Esophagus squamous epithelium (tissue), 5 donors: ENCODE results near the gene TBC1D9. TPM values are rescaled to one million over a fixed set of nuclear protein-coding genes. Genes with fewer than 3 reads are reported as not detected.

Experiments used
- DNase-seq: peaks from one replicate; lab custom pipeline; 2025; lab: John Stamatoyannopoulos, UW
- H3K27ac ChIP-seq, 4 donors: fragments of 200-600 bp; sonication (generic); one replicate each; pipeline ENCODE4 v1.5.1; 2016 to 2019; ENCODE audit warnings: mild to moderate bottlenecking in 1 of 4
- H3K27me3 ChIP-seq, 4 donors: fragments of 200-600 bp; sonication (generic); 1 replicate in 3 of 4; 2 replicates in 1 of 4; pipeline versions ENCODE4 v1.5.1 to v1.6.0; 2017 to 2021; ENCODE audit warnings: antibody characterized with exemption in 1 of 4
- H3K36me3 ChIP-seq, 3 donors: fragments of 200-600 bp; sonication (generic); one replicate each; pipeline ENCODE4 v1.5.1; 2016 to 2019
- H3K4me1 ChIP-seq, 3 donors: fragments of 200-600 bp; sonication (generic); one replicate each; pipeline ENCODE4 v1.5.1; 2017 to 2019
- H3K4me3 ChIP-seq, 4 donors: fragments of 200-600 bp; sonication (generic); 1 replicate in 3 of 4; 2 replicates in 1 of 4; pipeline ENCODE4 v1.5.1; 2016 to 2019; ENCODE audit warnings: mild to moderate bottlenecking in 2 of 4, moderate library complexity in 1 of 4
- H3K9me3 ChIP-seq, 3 donors: fragments of 200-600 bp; sonication (generic); one replicate each; pipeline ENCODE4 v1.5.1; 2016 to 2019
- CTCF ChIP-seq, 6 experiments: fragments of 450-650 bp in 4 of 6; fragments of 200-600 bp in 2 of 6; sonication (generic) in 2 of 6; IDR thresholded peaks; one replicate each; pipeline ENCODE4 v1.5.1; 2016 to 2019; ENCODE audit warnings: antibody characterized with exemption in 6 of 6, mild to moderate bottlenecking in 4 of 6, moderate library complexity in 4 of 6
- POLR2A ChIP-seq, 4 donors: fragments of 450-650 bp; IDR thresholded peaks; one replicate each; pipeline ENCODE4 v1.6.1; 2017; ENCODE audit warnings: antibody characterized with exemption in 4 of 4, mild to moderate bottlenecking in 4 of 4, moderate library complexity in 3 of 4
- WGBS, 2 donors: methylation state at CpG; one replicate each; pipeline ENCODE4 v1.1.5; 2018; 5-methylcytosine and 5-hydroxymethylcytosine counted together
- intact Hi-C: fragments of 100-400 bp; cut with DNase I; formaldehyde crosslinking; loops from one replicate; pipeline ENCODE4 v1.15.0; 2022
- total RNA-seq, 4 donors: library from RNA; depleted of rRNA; stranded (reverse); fragments of >200 nt; gene quantifications; one replicate each; pipeline ENCODE4 v1.1.0, GENCODE V29; 2016
- donor health status: DM: yes; HTN: yes; CAD: no.

Gene TBC1D9
- total RNA-seq, 4 donors from 2014 or later: 8.6 to 21.0 (median 11.5) TPM

GRCh38 chr4:140603286-140603685, 152.9 kb downstream of the TBC1D9 start:
- Histone ChIP-seq H3K4me1 (no peaks in the 10 kb centered on the region), H3K4me3 (no peak overlapping the region), H3K9me3 (no peaks in the 10 kb centered on the region), H3K27me3 (no peaks in the 10 kb centered on the region), H3K27ac (no peak overlapping the region), H3K36me3 (no peaks in the 10 kb centered on the region)
- intact Hi-C loops: loop anchor here (10.0 kb wide), 2 partner anchors 248 to 252 kb away; no protein-coding TSS in a partner anchor
- no CpG with 5 or more reads among the region's 2 CpGs for WGBS, 2 donors
- TF ChIP-seq CTCF (IDR thresholded peaks at IDR 0.05) (no peak), POLR2A (IDR thresholded peaks at IDR 0.05) (no peak)
- no peak for DNase-seq

- WGBS, 2 donors: 83 to 100% methylated on average over 1 to 2 of the region's 2 CpGs
- TF ChIP-seq CTCF (IDR thresholded peaks at IDR 0.05) (no peak), POLR2A (IDR thresholded peaks at IDR 0.05) (no peak)
- H3K4me3 ChIP-seq: no peak overlapping the region
- no peaks in the 10 kb centered on the region for H3K36me3 ChIP-seq
- no peak overlapping the region for H3K27ac ChIP-seq
- DNase-seq: no peak
- H3K9me3 ChIP-seq: no peaks in the 10 kb centered on the region
- no peaks in the 10 kb centered on the region for H3K4me1 ChIP-seq
- no peaks in the 10 kb centered on the region for H3K27me3 ChIP-seq
- intact Hi-C loops: loop anchor here (10.0 kb wide), 2 partner anchors 248 to 252 kb away; no protein-coding TSS in a partner anchor
These were observed 153.5 kb downstream of the TBC1D9 start for GRCh38 chr4:140602714-140603113.

DNA sequence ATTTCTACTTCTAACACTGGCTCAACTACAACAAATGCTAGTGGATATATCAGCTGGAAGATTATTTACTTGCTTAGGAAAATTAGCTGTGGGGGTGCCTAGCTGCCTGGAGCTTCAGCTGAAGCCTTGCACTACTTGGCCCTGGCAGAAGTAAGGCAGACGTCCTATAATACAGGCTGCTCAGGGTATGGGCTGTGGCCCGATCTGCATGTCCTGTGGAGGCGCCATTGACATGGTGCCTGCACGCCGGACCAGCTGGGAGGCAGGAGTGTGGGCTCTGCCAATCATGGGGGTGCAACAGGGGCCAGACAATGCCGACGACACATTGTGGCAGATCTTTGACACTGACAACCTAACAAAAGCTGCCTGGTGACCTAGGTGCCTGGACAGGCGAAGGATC, 155.8 kb downstream of the TBC1D9 start:
- 90 to 92% methylated on average over 1 to 5 of the region's 8 CpGs for WGBS, 2 donors
- Histone ChIP-seq H3K4me1 (no peaks in the 10 kb centered on the region), H3K27ac (no peak overlapping the region), H3K9me3 (no peaks in the 10 kb centered on the region), H3K4me3 (no peak overlapping the region), H3K27me3 (no peaks in the 10 kb centered on the region), H3K36me3 (no peaks in the 10 kb centered on the region)
- no peak for TF ChIP-seq POLR2A (IDR thresholded peaks at IDR 0.05)
- no peak for TF ChIP-seq CTCF (IDR thresholded peaks at IDR 0.05)
- DNase-seq: no peak
- intact Hi-C loops: loop anchor here (10.0 kb wide), 2 partner anchors 246 to 254 kb away; no protein-coding TSS in a partner anchor

DNA sequence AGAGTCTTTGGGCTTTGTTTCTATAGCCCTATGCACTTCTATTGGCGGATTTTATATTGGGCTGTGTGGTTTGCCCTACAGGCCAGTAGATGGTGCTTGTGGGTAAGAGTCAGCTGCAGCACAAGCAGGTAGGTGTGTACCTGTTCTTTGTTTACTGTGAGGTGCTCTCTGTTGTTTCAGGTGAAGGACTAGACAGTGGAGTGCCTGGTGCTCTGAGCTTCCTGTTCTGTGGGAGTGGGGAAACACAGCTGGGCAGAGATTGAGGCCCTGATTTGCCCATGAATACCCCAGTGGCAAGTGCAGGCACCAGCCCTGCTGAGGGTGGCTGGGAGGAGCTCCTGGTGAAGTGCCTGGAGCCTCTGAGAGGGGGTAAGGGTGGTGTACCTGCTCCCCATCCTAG, 161.1 kb downstream of the TBC1D9 start:
- H3K4me1 ChIP-seq: no peaks in the 10 kb centered on the region
- 17% methylated on average over 1 of the region's 1 CpG for WGBS, 2 donors
- peak in 5 of 6 experiments; percentile 37 to 66 (median 61) for TF ChIP-seq CTCF (IDR thresholded peaks at IDR 0.05)
- TF ChIP-seq POLR2A (IDR thresholded peaks at IDR 0.05): no peak
- no peaks in the 10 kb centered on the region for H3K27me3 ChIP-seq
- no peaks in the 10 kb centered on the region for H3K9me3 ChIP-seq
- no peak overlapping the region for H3K27ac ChIP-seq
- H3K4me3 ChIP-seq: no peak overlapping the region
- intact Hi-C loops: no loop called here
- DNase-seq: no peak
- no peaks in the 10 kb centered on the region for H3K36me3 ChIP-seq

DNA sequence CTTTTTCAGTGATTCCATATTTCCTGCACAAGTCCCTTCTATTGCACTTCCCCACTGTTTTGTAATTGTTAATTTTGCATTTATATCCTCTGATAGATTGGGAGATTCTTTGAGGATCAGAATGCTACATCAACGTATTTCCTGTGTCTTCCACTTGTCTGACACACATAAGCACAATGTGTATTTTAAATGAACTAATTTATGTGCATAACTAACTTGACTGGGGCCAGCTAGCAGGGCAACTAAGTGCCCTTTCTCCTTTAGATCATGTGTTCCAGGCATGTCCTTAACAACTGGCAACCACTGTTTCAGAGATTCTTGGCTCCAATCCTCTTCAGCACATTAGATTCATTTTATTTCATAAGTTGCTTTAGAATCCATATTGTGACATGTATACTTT, 171.7 kb downstream of the TBC1D9 start:
- Histone ChIP-seq H3K27me3 (peaks cover 0 to 31% (median 2%) of the 10 kb centered on the region in 4 donors), H3K27ac (no peak overlapping the region), H3K4me3 (no peak overlapping the region), H3K36me3 (no peaks in the 10 kb centered on the region), H3K9me3 (no peaks in the 10 kb centered on the region), H3K4me1 (peaks cover 0 to 2% (median 0%) of the 10 kb centered on the region in 3 donors)
- 42 to 63% methylated on average over 1 of the region's 1 CpG for WGBS, 2 donors
- DNase-seq: no peak
- no peak for TF ChIP-seq CTCF (IDR thresholded peaks at IDR 0.05)
- no peak for TF ChIP-seq POLR2A (IDR thresholded peaks at IDR 0.05)
- intact Hi-C loops: no loop called here
